Measurements from ENCODE around the gene C1QTNF6.

C1QTNF6 gene

GRCh38 chr22:37141476-37141875, 46.6 kb downstream of the C1QTNF6 start:
- POLR2A ChIA-PET: interaction anchor here (1.1 to 3.5 kb wide), 2 partner anchors 8 to 19 kb away, joined by 3 to 13 read pairs; partner anchors contain the start of gene IL2RB
- TF ChIP-seq CTCF (IDR thresholded peaks at IDR 0.05; ENCODE audit: control extremely low read depth, extremely low read depth, low read depth, missing control alignments): no peak
- CTCF ChIA-PET: interaction anchor here (0.9 to 4.6 kb wide), 9 partner anchors 8 to 118 kb away, joined by 3 to 37 read pairs (median 5); partner anchors contain the start of gene IL2RB
- DNase-seq (ENCODE audit: extremely low spot score): no peak

- ChIA-PET CTCF (interaction anchor here (0.7 to 4.6 kb wide), 11 partner anchors 8 to 59 kb away, joined by 3 to 37 read pairs (median 4); partner anchors contain the start of gene IL2RB), POLR2A (interaction anchor here (1.1 to 3.5 kb wide), 2 partner anchors 9 to 19 kb away, joined by 3 to 13 read pairs; partner anchors contain the start of gene IL2RB)
- no peak for TF ChIP-seq CTCF (IDR thresholded peaks at IDR 0.05; ENCODE audit: control extremely low read depth, extremely low read depth, low read depth, missing control alignments)
Observed at GRCh38 chr22:37140686-37141323, 47.2 kb downstream of the C1QTNF6 start.

GRCh38 chr22:37139762-37140161, 48.3 kb downstream of the C1QTNF6 start:
- CTCF ChIA-PET: interaction anchor here (1.2 to 4.6 kb wide), 6 partner anchors 11 to 60 kb away, joined by 3 to 37 read pairs (median 4); no protein-coding TSS in a partner anchor
- peak; percentile 41 for DNase-seq (ENCODE audit: extremely low spot score)
- POLR2A ChIA-PET: interaction anchor here (1.0 to 3.5 kb wide), 3 partner anchors 10 to 52 kb away, joined by 3 to 13 read pairs (median 3); partner anchors contain the start of gene IL2RB
- no peak for TF ChIP-seq CTCF (IDR thresholded peaks at IDR 0.05; ENCODE audit: control extremely low read depth, extremely low read depth, low read depth, missing control alignments)

More at GRCh38 chr22:37140686-37141323, 47.2 kb downstream of the C1QTNF6 start:
- DNase-seq (ENCODE audit: extremely low spot score): no peak

GRCh38 chr22:37138849-37139561, 49.0 kb downstream of the C1QTNF6 start:
- TF ChIP-seq CTCF (IDR thresholded peaks at IDR 0.05; ENCODE audit: control extremely low read depth, extremely low read depth, low read depth, missing control alignments): no peak
- ChIA-PET POLR2A (interaction anchor here (1.0 to 3.5 kb wide), 2 partner anchors 11 to 51 kb away, joined by 3 to 13 read pairs; partner anchors contain the start of gene IL2RB), CTCF (interaction anchor here (1.5 to 4.6 kb wide), 4 partner anchors 15 to 60 kb away, joined by 3 to 37 read pairs (median 6); no protein-coding TSS in a partner anchor)
- DNase-seq (ENCODE audit: extremely low spot score): no peak

GRCh38 chr22:37137903-37138665, 50.0 kb downstream of the C1QTNF6 start:
- POLR2A ChIA-PET: no interaction called here
- TF ChIP-seq CTCF (IDR thresholded peaks at IDR 0.05; ENCODE audit: control extremely low read depth, extremely low read depth, low read depth, missing control alignments): no peak
- CTCF ChIA-PET: interaction anchor here (0.7 to 4.4 kb wide), 5 partner anchors 11 to 61 kb away, joined by 4 to 15 read pairs (median 4); partner anchors contain the start of gene IL2RB
- DNase-seq (ENCODE audit: extremely low spot score): no peak

Measured in GM10248 (cell line).